ENCODE results near the gene CCRL2.
"Not testable (repeated sequence)": the region's sequence is repeated elsewhere in the genome, so short reads cannot be mapped to it uniquely, and the experiment has no call there.

DNA sequence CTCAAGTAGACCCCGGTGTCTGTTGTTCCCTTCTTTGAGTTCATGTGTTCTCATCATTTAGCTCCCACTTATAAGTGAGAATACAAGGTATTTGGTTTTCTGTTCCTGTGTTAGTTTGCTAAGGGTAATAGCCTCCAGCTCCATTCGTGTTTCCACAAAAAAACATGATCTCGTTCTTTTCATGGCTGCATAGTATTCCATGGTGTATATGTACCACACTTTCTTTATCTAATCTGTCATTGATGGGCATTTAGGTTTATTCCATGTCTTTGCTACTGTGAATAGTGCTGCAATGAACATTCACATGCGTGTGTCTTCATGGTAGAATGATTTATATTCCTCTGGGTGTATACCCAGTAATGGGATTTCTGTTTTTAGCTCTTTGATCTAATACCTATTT is 4.2 kb upstream of the CCRL2 start:
- TF ChIP-seq, protein P1, sequence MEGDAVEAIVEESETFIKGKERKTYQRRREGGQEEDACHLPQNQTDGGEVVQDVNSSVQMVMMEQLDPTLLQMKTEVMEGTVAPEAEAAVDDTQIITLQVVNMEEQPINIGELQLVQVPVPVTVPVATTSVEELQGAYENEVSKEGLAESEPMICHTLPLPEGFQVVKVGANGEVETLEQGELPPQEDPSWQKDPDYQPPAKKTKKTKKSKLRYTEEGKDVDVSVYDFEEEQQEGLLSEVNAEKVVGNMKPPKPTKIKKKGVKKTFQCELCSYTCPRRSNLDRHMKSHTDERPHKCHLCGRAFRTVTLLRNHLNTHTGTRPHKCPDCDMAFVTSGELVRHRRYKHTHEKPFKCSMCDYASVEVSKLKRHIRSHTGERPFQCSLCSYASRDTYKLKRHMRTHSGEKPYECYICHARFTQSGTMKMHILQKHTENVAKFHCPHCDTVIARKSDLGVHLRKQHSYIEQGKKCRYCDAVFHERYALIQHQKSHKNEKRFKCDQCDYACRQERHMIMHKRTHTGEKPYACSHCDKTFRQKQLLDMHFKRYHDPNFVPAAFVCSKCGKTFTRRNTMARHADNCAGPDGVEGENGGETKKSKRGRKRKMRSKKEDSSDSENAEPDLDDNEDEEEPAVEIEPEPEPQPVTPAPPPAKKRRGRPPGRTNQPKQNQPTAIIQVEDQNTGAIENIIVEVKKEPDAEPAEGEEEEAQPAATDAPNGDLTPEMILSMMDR (conservative IDR thresholded peaks at IDR 0.05; ENCODE audit: low read depth, low read length) = not testable (repeated sequence)
- not testable (repeated sequence) for TF ChIP-seq RAD21 (IDR thresholded peaks at IDR 0.05; ENCODE audit: low read length); CEBPB (IDR thresholded peaks at IDR 0.05; ENCODE audit: low read depth, low read length); POLR2A (IDR thresholded peaks at IDR 0.05; ENCODE audit: low read depth, low read length); RFX5 (IDR thresholded peaks at IDR 0.05; ENCODE audit: low read depth, low read length); MAFK (IDR thresholded peaks at IDR 0.05; ENCODE audit: low read depth, low read length)
- TF ChIP-seq, protein P2, sequence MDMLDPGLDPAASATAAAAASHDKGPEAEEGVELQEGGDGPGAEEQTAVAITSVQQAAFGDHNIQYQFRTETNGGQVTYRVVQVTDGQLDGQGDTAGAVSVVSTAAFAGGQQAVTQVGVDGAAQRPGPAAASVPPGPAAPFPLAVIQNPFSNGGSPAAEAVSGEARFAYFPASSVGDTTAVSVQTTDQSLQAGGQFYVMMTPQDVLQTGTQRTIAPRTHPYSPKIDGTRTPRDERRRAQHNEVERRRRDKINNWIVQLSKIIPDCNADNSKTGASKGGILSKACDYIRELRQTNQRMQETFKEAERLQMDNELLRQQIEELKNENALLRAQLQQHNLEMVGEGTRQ (IDR thresholded peaks at IDR 0.05; ENCODE audit: low read depth, low read length) = not testable (repeated sequence)
